Smooth muscle cell (in vitro differentiated cells): ENCODE measurements around the gene DUSP16. TPM values are rescaled to one million over a fixed set of nuclear protein-coding genes. Genes with fewer than 3 reads are reported as not detected.

Source experiments
- DNase-seq: peaks from one replicate; lab custom pipeline; 2025; ENCODE audit not compliant: unreplicated experiment; lab: John Stamatoyannopoulos, UW
- H2AFZ ChIP-seq: fragments of 200-600 bp; sonication (generic); 2 replicates; pipeline ENCODE4 v1.6.0; 2016; ENCODE audit warnings: antibody characterized with exemption, low read depth, mild to moderate bottlenecking
- H3F3A ChIP-seq: fragments of 200-600 bp; sonication (generic); 2 replicates; pipeline ENCODE4 v1.6.0; 2017; ENCODE audit warnings: antibody characterized with exemption, low read depth
- H3K27ac ChIP-seq: fragments of 200-600 bp; sonication (generic); 2 replicates; pipeline ENCODE4 v1.5.1; 2016; ENCODE audit warnings: low read depth, mild to moderate bottlenecking
- H3K27me3 ChIP-seq: fragments of 200-600 bp; sonication (generic); 2 replicates; pipeline ENCODE4 v1.6.1; 2016; ENCODE audit warnings: low read depth, mild to moderate bottlenecking
- H3K36me3 ChIP-seq: fragments of 200-600 bp; sonication (generic); 2 replicates; pipeline ENCODE4 v1.5.1; 2016; ENCODE audit warnings: low read depth
- H3K4me1 ChIP-seq: fragments of 200-600 bp; sonication (generic); 2 replicates; pipeline ENCODE4 v1.5.1; 2016; ENCODE audit warnings: low read depth
- H3K4me2 ChIP-seq: fragments of 200-600 bp; sonication (generic); 2 replicates; pipeline ENCODE4 v1.6.0; 2016; ENCODE audit warnings: mild to moderate bottlenecking
- H3K4me3 ChIP-seq: fragments of 200-600 bp; sonication (generic); 2 replicates; pipeline ENCODE4 v1.5.1; 2016; ENCODE audit warnings: mild to moderate bottlenecking
- H3K79me2 ChIP-seq: fragments of 200-600 bp; sonication (generic); 2 replicates; pipeline ENCODE4 v1.6.0; 2016; ENCODE audit warnings: low read depth, mild to moderate bottlenecking
- H3K9ac ChIP-seq: fragments of 200-600 bp; sonication (generic); 2 replicates; pipeline ENCODE4 v1.6.0; 2016; ENCODE audit warnings: low read depth
- H3K9me3 ChIP-seq: fragments of 200-600 bp; sonication (generic); replicated peaks from 2 replicates; pipeline ENCODE4 v1.5.1; 2016; ENCODE audit warnings: low read depth
- H4K20me1 ChIP-seq: fragments of 200-600 bp; sonication (generic); 2 replicates; pipeline ENCODE4 v1.6.0; 2016; ENCODE audit warnings: low read depth
- CTCF ChIP-seq: fragments of 200-600 bp; sonication (generic); IDR thresholded peaks from 2 replicates; pipeline ENCODE4 v1.5.1; 2017; ENCODE audit warnings: borderline replicate concordance, mild to moderate bottlenecking, antibody characterized with exemption; ENCODE audit not compliant: insufficient read depth, poor library complexity, severe bottlenecking
- WGBS: methylation state at CpG from one replicate; pipeline ENCODE4 v1.1.7; 2016; ENCODE audit warnings: low lambda C conversion rate; 5-methylcytosine and 5-hydroxymethylcytosine counted together
- polyA plus RNA-seq: library from polyadenylated mRNA; unstranded; fragments of >200 nt; fragmentation: Nextera tagmentation; extraction: Ambion mirVana; gene quantifications from 2 replicates; pipeline ENCODE4 v1.2.1, GENCODE V29; 2016
- total RNA-seq: library from RNA; depleted of rRNA; stranded (reverse); fragments of >200 nt; gene quantifications from 2 replicates; pipeline ENCODE4 v1.2.3, GENCODE V29; 2014

The DUSP16 gene
- total and polyA plus RNA-seq, 2 experiments from 2014 or later = 1.2 to 10.8 TPM

DNA sequence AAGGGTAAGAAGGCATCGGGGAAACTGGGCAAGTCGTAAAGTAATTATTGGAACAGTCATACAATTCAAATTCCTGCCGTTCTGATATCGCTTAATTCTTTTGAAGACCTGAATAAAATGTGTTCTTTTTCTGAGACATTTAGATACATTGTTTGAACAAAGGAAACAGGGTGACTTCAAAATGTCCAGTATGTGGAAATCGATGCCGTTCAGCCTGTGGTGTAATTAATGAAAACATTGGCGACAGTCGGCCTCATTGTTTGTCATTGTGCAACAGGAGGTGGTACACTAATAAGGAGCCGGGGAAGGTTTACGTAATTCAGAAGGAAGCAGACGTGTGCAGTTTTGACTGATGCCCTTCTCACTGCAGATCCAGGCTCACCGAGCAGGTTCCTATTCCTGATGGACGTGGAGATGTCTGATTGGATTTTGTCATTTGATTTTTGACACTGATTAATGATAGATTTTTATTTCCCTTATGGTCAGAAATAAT is 113.1 kb downstream of the DUSP16 start:
- Histone ChIP-seq H3K9me3 (no peaks in the 10 kb centered on the region), H3K4me3 (no peak overlapping the region), H3K4me2 (no peak overlapping the region), H3K27ac (no peak overlapping the region), H3F3A (no peaks in the 10 kb centered on the region), H4K20me1 (no peaks in the 10 kb centered on the region), H2AFZ (no peak overlapping the region), H3K27me3 (no peaks in the 10 kb centered on the region), H3K79me2 (no peaks in the 10 kb centered on the region), H3K36me3 (no peaks in the 10 kb centered on the region), H3K4me1 (no peaks in the 10 kb centered on the region), H3K9ac (no peak overlapping the region)
- no peak for TF ChIP-seq CTCF
- DNase-seq = no peak
- WGBS = 90% methylated on average over 13 of the region's 13 CpGs

- no peak overlapping the region for H3K4me2 ChIP-seq
- TF ChIP-seq CTCF = no peak
Observed at GRCh38 chr12:12447837-12448236, 114.8 kb downstream of the DUSP16 start.

GRCh38 chr12:12447236-12447635 is 115.4 kb downstream of the DUSP16 start:
- no peak overlapping the region for H3K27ac ChIP-seq
- 91% methylated on average over 8 of the region's 8 CpGs for WGBS
- H3K4me3 ChIP-seq = no peak overlapping the region
- H3F3A ChIP-seq = peaks cover under 1% of the 10 kb centered on the region
- no peak for TF ChIP-seq CTCF
- H3K36me3 ChIP-seq = no peaks in the 10 kb centered on the region
- no peaks in the 10 kb centered on the region for H3K4me1 ChIP-seq
- no peak overlapping the region for H3K4me2 ChIP-seq
- H3K9me3 ChIP-seq = no peaks in the 10 kb centered on the region
- H2AFZ ChIP-seq = no peak overlapping the region
- H3K9ac ChIP-seq = no peak overlapping the region
- H3K79me2 ChIP-seq = no peaks in the 10 kb centered on the region
- H3K27me3 ChIP-seq = no peaks in the 10 kb centered on the region
- DNase-seq = no peak
- H4K20me1 ChIP-seq = no peaks in the 10 kb centered on the region

More at GRCh38 chr12:12447837-12448236, 114.8 kb downstream of the DUSP16 start:
- no peak overlapping the region for H3K27ac ChIP-seq
- H3K79me2 ChIP-seq = no peaks in the 10 kb centered on the region
- WGBS = 94% methylated on average over 10 of the region's 10 CpGs
- no peaks in the 10 kb centered on the region for H3K27me3 ChIP-seq
- no peak for DNase-seq
- H3K9me3 ChIP-seq = no peaks in the 10 kb centered on the region
- no peak overlapping the region for H3K4me3 ChIP-seq
- H3F3A ChIP-seq = no peaks in the 10 kb centered on the region
- no peak overlapping the region for H2AFZ ChIP-seq
- no peak overlapping the region for H3K9ac ChIP-seq
- H4K20me1 ChIP-seq = no peaks in the 10 kb centered on the region
- H3K4me1 ChIP-seq = no peaks in the 10 kb centered on the region
- H3K36me3 ChIP-seq = no peaks in the 10 kb centered on the region

DNA sequence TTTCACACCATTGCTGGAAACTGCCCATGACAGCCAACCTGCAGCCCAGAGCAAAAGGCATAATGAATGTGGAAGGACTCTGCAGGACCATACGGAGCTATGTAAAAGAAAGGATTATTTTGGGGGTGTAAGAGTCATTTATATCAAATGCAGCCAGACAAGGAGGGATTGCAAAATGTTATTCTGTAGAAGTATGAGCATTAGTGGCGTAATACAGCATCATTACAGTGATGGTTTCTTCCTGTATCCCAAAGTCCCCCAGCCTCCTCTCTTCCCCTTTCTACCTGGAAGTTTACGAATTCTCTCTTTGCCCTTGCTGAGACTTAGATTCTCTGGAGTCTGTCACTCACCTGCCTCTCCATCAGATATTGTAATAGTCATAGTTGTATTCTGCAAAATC is 115.9 kb downstream of the DUSP16 start:
- Histone ChIP-seq H4K20me1 (peaks cover 4% of the 10 kb centered on the region), H3K27me3 (no peaks in the 10 kb centered on the region), H3F3A (peaks cover 5% of the 10 kb centered on the region), H3K27ac (peak overlapping the region; percentile 74), H3K36me3 (no peaks in the 10 kb centered on the region), H3K9ac (no peak overlapping the region), H3K9me3 (no peaks in the 10 kb centered on the region), H3K79me2 (no peaks in the 10 kb centered on the region), H3K4me2 (no peak overlapping the region), H3K4me1 (peaks cover 4% of the 10 kb centered on the region), H3K4me3 (no peak overlapping the region), H2AFZ (no peak overlapping the region)
- no peak for DNase-seq
- WGBS = 98% methylated on average over 3 of the region's 3 CpGs
- TF ChIP-seq CTCF = no peak
